Measurements from ENCODE around the gene SGK1. TPM values are rescaled to one million over a fixed set of nuclear protein-coding genes. Genes with fewer than 3 reads are reported as not detected.
A peak's percentile ranks its signal among the peaks of the same experiment; 100 is the strongest.

SGK1 gene
- total RNA-seq, 4 donors from 2014 or later: 379 to 684 (median 450) TPM

DNA sequence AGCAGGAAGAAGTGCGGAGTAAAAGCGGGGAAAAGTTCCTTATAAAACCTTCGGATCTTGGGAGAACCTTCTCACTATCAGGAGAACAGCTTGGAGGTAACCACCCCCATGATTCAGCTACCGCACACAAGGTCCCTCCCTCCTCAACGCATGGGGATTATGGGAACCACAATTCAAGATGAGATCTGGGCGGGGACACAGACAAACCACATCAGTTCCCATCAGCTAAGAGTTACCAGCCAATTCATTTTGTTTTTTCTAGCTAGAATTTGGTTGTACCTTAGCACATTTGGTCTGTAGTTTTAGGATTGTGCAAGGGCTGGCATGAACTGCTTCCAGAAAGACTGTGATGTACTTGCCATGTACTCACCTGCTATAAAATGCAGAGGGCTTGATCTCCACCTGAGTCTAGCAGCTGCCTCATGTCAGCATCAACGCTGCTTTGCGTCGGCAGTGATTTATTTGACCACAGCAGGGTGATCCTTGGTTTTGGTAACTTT lies 170.8 kb downstream of the SGK1 start:
- no peak for TF ChIP-seq POLR2A (IDR thresholded peaks at IDR 0.05)
- TF ChIP-seq POLR2AphosphoS5 (IDR thresholded peaks at IDR 0.05): no peak
- H3K4me3 ChIP-seq: no peak overlapping the region
- DNase-seq (ENCODE audit: low spot score in 2 of 2): no peak
- H3K9me3 ChIP-seq: no peaks in the 10 kb centered on the region
- H3K4me1 ChIP-seq: no peaks in the 10 kb centered on the region
- no peaks in the 10 kb centered on the region for H3K27me3 ChIP-seq
- H3K27ac ChIP-seq: no peak overlapping the region
- no peaks in the 10 kb centered on the region for H3K36me3 ChIP-seq
- WGBS: 98% methylated on average over 9 of the region's 9 CpGs

DNA sequence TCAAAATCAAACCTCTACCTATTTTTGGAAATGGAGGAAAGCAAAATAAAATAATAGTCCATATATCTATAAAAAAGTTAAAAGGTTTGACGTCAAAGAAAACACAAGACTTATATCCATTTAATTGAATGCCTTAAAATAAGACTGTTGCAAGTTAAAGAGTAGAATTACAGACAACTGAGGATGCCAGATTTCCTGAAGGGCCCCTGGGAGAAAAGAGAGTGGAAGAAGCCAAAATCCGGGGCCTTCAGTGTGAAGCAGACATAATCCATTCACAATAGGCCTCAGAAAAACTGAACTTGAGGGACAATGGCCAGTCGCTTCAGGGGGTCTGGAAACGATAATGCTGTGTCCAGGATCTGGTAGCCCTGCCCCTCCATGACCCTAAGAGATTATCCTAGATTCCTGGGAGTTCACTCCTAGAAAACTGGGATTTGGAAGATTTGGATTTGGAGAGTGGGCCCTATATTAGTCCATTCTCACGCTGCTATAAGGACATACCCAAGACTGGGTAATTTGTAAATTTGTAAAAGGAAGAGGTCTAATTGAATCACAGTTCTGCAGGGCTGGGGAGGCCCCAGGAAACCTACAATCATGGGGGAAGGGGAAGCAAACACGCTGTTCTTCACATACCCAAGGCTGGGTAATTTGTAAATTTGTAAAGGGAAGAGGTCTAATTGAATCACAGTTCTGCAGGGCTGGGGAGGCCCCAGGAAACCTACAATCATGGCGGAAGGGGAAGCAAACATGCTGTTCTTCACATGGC lies 171.5 kb downstream of the SGK1 start:
- Histone ChIP-seq H3K27me3 (no peaks in the 10 kb centered on the region), H3K4me1 (no peaks in the 10 kb centered on the region), H3K9me3 (no peaks in the 10 kb centered on the region), H3K27ac (no peak overlapping the region), H3K36me3 (no peaks in the 10 kb centered on the region), H3K4me3 (no peak overlapping the region)
- TF ChIP-seq EP300 (IDR thresholded peaks at IDR 0.05) (no peak), POLR2A (IDR thresholded peaks at IDR 0.05) (no peak), POLR2AphosphoS5 (IDR thresholded peaks at IDR 0.05) (no peak)
- TF ChIP-seq, protein P1, sequence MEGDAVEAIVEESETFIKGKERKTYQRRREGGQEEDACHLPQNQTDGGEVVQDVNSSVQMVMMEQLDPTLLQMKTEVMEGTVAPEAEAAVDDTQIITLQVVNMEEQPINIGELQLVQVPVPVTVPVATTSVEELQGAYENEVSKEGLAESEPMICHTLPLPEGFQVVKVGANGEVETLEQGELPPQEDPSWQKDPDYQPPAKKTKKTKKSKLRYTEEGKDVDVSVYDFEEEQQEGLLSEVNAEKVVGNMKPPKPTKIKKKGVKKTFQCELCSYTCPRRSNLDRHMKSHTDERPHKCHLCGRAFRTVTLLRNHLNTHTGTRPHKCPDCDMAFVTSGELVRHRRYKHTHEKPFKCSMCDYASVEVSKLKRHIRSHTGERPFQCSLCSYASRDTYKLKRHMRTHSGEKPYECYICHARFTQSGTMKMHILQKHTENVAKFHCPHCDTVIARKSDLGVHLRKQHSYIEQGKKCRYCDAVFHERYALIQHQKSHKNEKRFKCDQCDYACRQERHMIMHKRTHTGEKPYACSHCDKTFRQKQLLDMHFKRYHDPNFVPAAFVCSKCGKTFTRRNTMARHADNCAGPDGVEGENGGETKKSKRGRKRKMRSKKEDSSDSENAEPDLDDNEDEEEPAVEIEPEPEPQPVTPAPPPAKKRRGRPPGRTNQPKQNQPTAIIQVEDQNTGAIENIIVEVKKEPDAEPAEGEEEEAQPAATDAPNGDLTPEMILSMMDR (IDR thresholded peaks at IDR 0.05): no peak
- 79% methylated on average over 7 of the region's 7 CpGs for WGBS
- DNase-seq (ENCODE audit: low spot score in 2 of 2): no peak

GRCh38 chr6:134145786-134146185 lies 172.1 kb downstream of the SGK1 start:
- no peak overlapping the region for H3K4me3 ChIP-seq
- H3K27ac ChIP-seq: no peak overlapping the region
- H3K27me3 ChIP-seq: no peaks in the 10 kb centered on the region
- H3K36me3 ChIP-seq: no peaks in the 10 kb centered on the region
- 76% methylated on average over 5 of the region's 5 CpGs for WGBS
- no peaks in the 10 kb centered on the region for H3K4me1 ChIP-seq
- TF ChIP-seq POLR2AphosphoS5 (IDR thresholded peaks at IDR 0.05) (no peak), POLR2A (IDR thresholded peaks at IDR 0.05) (no peak), EP300 (IDR thresholded peaks at IDR 0.05) (no peak)
- TF ChIP-seq, protein P1 (IDR thresholded peaks at IDR 0.05): no peak
- DNase-seq (ENCODE audit: low spot score in 2 of 2): no peak
- H3K9me3 ChIP-seq: no peaks in the 10 kb centered on the region

DNA sequence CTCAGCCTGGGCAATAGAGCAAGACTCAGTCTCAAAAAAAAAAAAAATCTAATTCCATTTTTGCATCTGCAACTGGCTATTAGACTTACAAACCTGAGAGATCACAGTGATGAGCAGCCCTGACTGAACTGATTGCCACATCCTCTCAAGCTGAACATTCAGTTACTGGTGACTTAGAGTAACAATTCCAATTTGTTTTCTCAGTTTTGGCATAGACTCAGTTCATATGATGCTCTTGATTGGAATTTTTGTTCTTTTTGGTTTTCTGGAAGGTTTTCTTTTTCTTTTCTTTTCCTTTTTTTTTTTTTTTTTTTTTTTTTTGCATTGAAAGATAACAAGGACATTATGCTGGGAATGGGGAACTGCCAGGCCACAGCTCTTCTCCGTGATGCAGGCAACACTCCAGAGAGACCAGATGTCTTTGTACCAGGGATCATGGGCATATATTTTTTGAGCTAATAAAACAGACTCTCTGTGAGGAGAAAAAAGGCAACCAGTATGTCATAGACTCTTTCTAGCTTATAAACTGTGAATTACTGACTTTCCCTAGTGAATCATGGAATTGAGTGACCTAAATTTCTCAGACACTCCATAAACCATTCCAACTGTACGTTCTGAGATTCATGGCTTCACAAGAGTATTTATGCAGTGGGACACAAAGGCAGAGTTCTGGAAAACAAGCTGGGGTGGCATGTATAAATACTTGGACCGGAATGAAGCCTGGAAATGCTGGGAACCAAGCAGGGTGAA lies 179.5 kb downstream of the SGK1 start:
- peak overlapping the region; percentile 38 for H3K27ac ChIP-seq
- TF ChIP-seq EP300 (IDR thresholded peaks at IDR 0.05) (no peak), POLR2A (IDR thresholded peaks at IDR 0.05) (no peak), POLR2AphosphoS5 (IDR thresholded peaks at IDR 0.05) (no peak)
- TF ChIP-seq, protein P1 (IDR thresholded peaks at IDR 0.05): no peak
- no peak for DNase-seq (ENCODE audit: low spot score in 2 of 2)
- H3K36me3 ChIP-seq: no peaks in the 10 kb centered on the region
- no peak overlapping the region for H3K4me3 ChIP-seq
- 50% methylated on average over 3 of the region's 3 CpGs for WGBS
- H3K9me3 ChIP-seq: no peaks in the 10 kb centered on the region
- H3K27me3 ChIP-seq: no peaks in the 10 kb centered on the region
- no peaks in the 10 kb centered on the region for H3K4me1 ChIP-seq

DNA sequence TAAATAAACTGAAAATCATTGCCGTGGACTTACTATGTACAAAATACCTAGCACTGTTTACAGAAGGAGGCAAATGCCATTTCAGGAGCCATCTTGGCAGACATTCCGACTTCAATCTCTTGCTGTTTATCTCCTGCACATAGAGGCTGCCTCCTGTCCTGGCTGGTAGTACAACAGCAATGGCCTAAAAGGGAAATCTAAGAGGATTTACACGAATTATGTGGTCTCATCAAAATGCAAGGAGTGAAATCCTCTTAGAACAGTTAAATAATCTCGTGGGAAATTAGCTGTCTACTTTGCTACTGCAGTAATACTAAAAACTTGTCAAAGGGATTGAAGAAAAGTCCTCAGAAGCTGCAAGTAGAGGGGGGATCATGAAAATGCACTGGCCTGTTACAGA lies 183.3 kb downstream of the SGK1 start:
- WGBS: 87% methylated on average over 4 of the region's 4 CpGs
- no peaks in the 10 kb centered on the region for H3K36me3 ChIP-seq
- H3K4me1 ChIP-seq: no peaks in the 10 kb centered on the region
- no peak overlapping the region for H3K4me3 ChIP-seq
- H3K27ac ChIP-seq: no peak overlapping the region
- no peaks in the 10 kb centered on the region for H3K27me3 ChIP-seq
- no peaks in the 10 kb centered on the region for H3K9me3 ChIP-seq
- TF ChIP-seq POLR2AphosphoS5 (IDR thresholded peaks at IDR 0.05) (no peak), POLR2A (IDR thresholded peaks at IDR 0.05) (no peak), EP300 (IDR thresholded peaks at IDR 0.05) (no peak)
- TF ChIP-seq, protein P1 (IDR thresholded peaks at IDR 0.05): no peak
- no peak for DNase-seq (ENCODE audit: low spot score in 2 of 2)

Measured in suprapubic skin (tissue), 4 donors.